Measurements from ENCODE around the gene DNAJC7. TPM values are rescaled to one million over a fixed set of nuclear protein-coding genes. Genes with fewer than 3 reads are reported as not detected.

DNAJC7 gene
- total RNA-seq, 6 donors from 2014 or later, result 53.2 to 109 (median 73.5) TPM

- peaks cover 11 to 30% (median 14%) of the 10 kb centered on the region in 4 donors for H3K4me1 ChIP-seq
- H3K4me3 ChIP-seq, result peak within 1 kb of the TSS; percentile 41 to 64 (median 52)
- TF ChIP-seq EP300 (IDR thresholded peaks at IDR 0.05), result no peak
- TF ChIP-seq POLR2AphosphoS5 (IDR thresholded peaks at IDR 0.05), result peak; percentile 86 to 94
- peak; percentile 19 to 89 (median 77) for TF ChIP-seq CTCF (IDR thresholded peaks at IDR 0.05)
- TF ChIP-seq POLR2A (IDR thresholded peaks at IDR 0.05), result peak in 2 of 4 donors; percentile 60 to 87
- no peaks in the 10 kb centered on the region for H3K36me3 ChIP-seq
- peak within 1 kb of the TSS; percentile 67 to 87 (median 86) for H3K27ac ChIP-seq
- DNase-seq (peak; percentile 97), ATAC-seq (ENCODE audit: low FRiP score in 2 of 2) (peak; percentile 98 to 99)
- 1 to 2% methylated on average over 43 of the region's 43 CpGs for WGBS, 2 donors
- H3K27me3 ChIP-seq, result no peaks in the 10 kb centered on the region
- H3K9me3 ChIP-seq, result no peaks in the 10 kb centered on the region
Measured at GRCh38 chr17:41930009-41930832, 87.0 kb downstream of the DNAJC7 start, which contains the start of gene ODAD4. TSS of gene ODAD4 (plus strand) at chr17:41930617. CDS start at chr17:41930724, 107 bp downstream.

GRCh38 chr17:41928693-41929251 lies 88.5 kb downstream of the DNAJC7 start:
- ATAC-seq (ENCODE audit: low FRiP score in 2 of 2), result no peak
- H3K27me3 ChIP-seq, result no peaks in the 10 kb centered on the region
- WGBS, 2 donors, result 79 to 80% methylated on average over 6 of the region's 6 CpGs
- H3K4me1 ChIP-seq, result peaks cover 11 to 30% (median 14%) of the 10 kb centered on the region in 4 donors
- TF ChIP-seq POLR2A (IDR thresholded peaks at IDR 0.05), result no peak
- H3K4me3 ChIP-seq, result no peak overlapping the region
- DNase-seq, result no peak
- no peaks in the 10 kb centered on the region for H3K36me3 ChIP-seq
- no peak overlapping the region for H3K27ac ChIP-seq
- H3K9me3 ChIP-seq, result no peaks in the 10 kb centered on the region

Other genes with a start within 250 kb of the DNAJC7 start
- 100 to 1,000 TPM; 120 to 241 (median 143) TPM for gene JUP, start 230.7 kb downstream of the DNAJC7 start, total RNA-seq
- gene P3H4, start 205.5 kb downstream of the DNAJC7 start, total RNA-seq, result 10 to 100 TPM in 2 of 6 donors, 1 to 10 TPM in 4; 5.8 to 26.2 (median 8.9) TPM
- gene FKBP10, start 204.4 kb downstream of the DNAJC7 start, total RNA-seq, result 10 to 100 TPM in 5 of 6 donors, 1 to 10 TPM in 1; 8.9 to 59.7 (median 29.3) TPM
- 10 to 100 TPM; 35.1 to 61.8 (median 37.5) TPM for gene NT5C3B, start 181.2 kb downstream of the DNAJC7 start, total RNA-seq
- 1 to 10 TPM in 1 of 6 donors, under 1 TPM in 2, not detected in 3; 0.17 to 1.1 (median 0.37) TPM for gene KLHL10, start 179.6 kb downstream of the DNAJC7 start, total RNA-seq
- gene KLHL11, start 152.0 kb downstream of the DNAJC7 start, total RNA-seq, result 10 to 100 TPM; 13.3 to 25.2 (median 15.5) TPM
- 100 to 1,000 TPM in 2 of 6 donors, 10 to 100 TPM in 4; 41.9 to 132 (median 84.6) TPM for gene ACLY, start 98.5 kb downstream of the DNAJC7 start, total RNA-seq
- 10 to 100 TPM in 2 of 6 donors, 1 to 10 TPM in 4; 1.2 to 16.9 (median 4.8) TPM for gene ODAD4, start 86.8 kb downstream of the DNAJC7 start, total RNA-seq
- 10 to 100 TPM; 33.4 to 62.3 (median 45.3) TPM for gene CNP, start 50.6 kb downstream of the DNAJC7 start, total RNA-seq
- 10 to 100 TPM; 27.2 to 36.6 (median 31.0) TPM for gene NKIRAS2, start 2.7 kb upstream of the DNAJC7 start, total RNA-seq
- gene C17orf113, start 33.2 kb upstream of the DNAJC7 start, total RNA-seq, result 1 to 10 TPM; 1.1 to 5.2 (median 2.3) TPM
- 1 to 10 TPM in 2 of 6 donors, under 1 TPM in 4; 0.30 to 2.1 (median 0.44) TPM for gene ZNF385C, start 81.0 kb upstream of the DNAJC7 start, total RNA-seq
- 10 to 100 TPM; 15.8 to 56.6 (median 32.6) TPM for gene DHX58, start 95.3 kb upstream of the DNAJC7 start, total RNA-seq
- gene KAT2A, start 103.9 kb upstream of the DNAJC7 start, total RNA-seq, result 100 to 1,000 TPM in 1 of 6 donors, 10 to 100 TPM in 5; 17.0 to 116 (median 32.5) TPM
- gene HSPB9, start 105.4 kb upstream of the DNAJC7 start, total RNA-seq, result 1 to 10 TPM in 1 of 6 donors, under 1 TPM in 1, not detected in 4; 0.15 to 1.0 TPM
- gene RAB5C, start 137.6 kb upstream of the DNAJC7 start, total RNA-seq, result 100 to 1,000 TPM in 3 of 6 donors, 10 to 100 TPM in 3; 57.6 to 183 (median 133) TPM
- gene KCNH4, start 163.7 kb upstream of the DNAJC7 start, total RNA-seq, result under 1 TPM in 2 of 6 donors, not detected in 4; under 0.01 to 0.27 TPM
- gene HCRT, start 168.0 kb upstream of the DNAJC7 start, total RNA-seq, result not detected
- gene GHDC, start 177.1 kb upstream of the DNAJC7 start, total RNA-seq, result 10 to 100 TPM; 24.3 to 40.9 (median 33.0) TPM

Measured in upper lobe of left lung (tissue), 6 donors.